RWPE1 (cell line): ENCODE results near the gene WNT9A.

Experiments used
- CTCF ChIA-PET: fragments of 350-600 bp; sonication (Branson Sonifier 250); formaldehyde crosslinking; extraction: SDS; loops from one replicate; lab custom pipeline; 2021; lab: Yijun Ruan, JAX
- POLR2A ChIA-PET: fragments of 400-600 bp; formaldehyde crosslinking; extraction: SDS; loops from one replicate; lab custom pipeline; 2020; ENCODE audit warnings: antibody characterized with exemption; ENCODE audit not compliant: low non-redundant PET; lab: Yijun Ruan, JAX
- DNase-seq: peaks from one replicate; pipeline ENCODE4 v3.0.0; 2012; ENCODE audit warnings: low spot score
- H3K27ac ChIP-seq: fragments of 450-650 bp; 2 replicates; pipeline ENCODE4 v1.5.1; 2017
- CTCF ChIP-seq: fragments of 450-650 bp; conservative IDR thresholded peaks from 2 replicates; pipeline ENCODE4 v1.5.1; 2017; ENCODE audit warnings: low read depth, mild to moderate bottlenecking

WNT9A gene

GRCh38 chr1:227938276-227938675 lies 9.5 kb downstream of the WNT9A start:
- POLR2A ChIA-PET: no interaction called here
- no peak overlapping the region for H3K27ac ChIP-seq
- TF ChIP-seq CTCF: no peak
- no peak for DNase-seq
- CTCF ChIA-PET: no interaction called here

GRCh38 chr1:227937838-227938145 lies 9.9 kb downstream of the WNT9A start:
- DNase-seq: no peak
- no peak for TF ChIP-seq CTCF
- ChIA-PET CTCF (no interaction called here), POLR2A (no interaction called here)
- no peak overlapping the region for H3K27ac ChIP-seq

DNA sequence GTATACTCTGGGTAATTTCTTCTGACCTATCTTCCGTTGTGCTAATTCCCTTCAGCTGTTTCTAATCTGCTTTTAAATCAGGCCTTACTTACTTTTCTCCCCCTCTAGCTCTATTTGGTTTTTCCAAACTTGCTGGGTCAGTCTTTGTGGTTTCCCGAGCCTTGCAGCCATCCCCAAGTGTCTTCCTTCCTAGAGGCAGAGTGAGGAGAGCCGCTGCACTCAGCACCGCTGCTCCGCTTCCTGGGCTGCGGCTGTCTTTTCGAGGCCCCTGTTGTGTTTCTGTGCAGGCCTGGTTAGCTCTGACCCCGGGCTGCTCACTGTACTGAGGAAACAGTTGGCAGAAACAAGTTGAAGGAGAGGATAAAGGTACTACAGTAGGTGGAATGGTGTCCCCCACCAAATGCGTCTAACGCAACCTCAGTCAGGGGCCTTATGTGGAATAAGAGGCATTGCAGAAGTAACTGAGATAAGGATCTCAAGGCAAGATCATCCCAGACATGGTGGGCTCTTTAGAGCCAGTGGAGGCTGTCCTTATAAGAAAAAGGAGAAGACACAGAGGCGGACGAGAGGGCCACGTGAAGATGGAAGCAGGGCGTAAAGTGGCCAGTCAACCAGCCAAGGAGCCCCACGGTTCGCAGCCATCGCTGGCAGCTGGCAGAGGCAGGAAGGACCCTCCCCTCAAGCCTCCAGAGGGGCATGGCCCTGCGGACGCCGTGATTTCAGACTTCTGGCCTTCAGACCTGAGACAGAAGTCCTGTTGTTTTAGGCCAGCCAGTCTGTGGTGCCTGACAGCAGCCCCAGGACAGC lies 10.5 kb downstream of the WNT9A start:
- no peak overlapping the region for H3K27ac ChIP-seq
- no peak for DNase-seq
- no peak for TF ChIP-seq CTCF
- ChIA-PET CTCF (no interaction called here), POLR2A (no interaction called here)

- ChIA-PET CTCF (no interaction called here), POLR2A (no interaction called here)
- H3K27ac ChIP-seq: peak overlapping the region; percentile 21
- no peak for DNase-seq
- no peak for TF ChIP-seq CTCF
Observed at GRCh38 chr1:227935826-227936225, 11.9 kb downstream of the WNT9A start.

DNA sequence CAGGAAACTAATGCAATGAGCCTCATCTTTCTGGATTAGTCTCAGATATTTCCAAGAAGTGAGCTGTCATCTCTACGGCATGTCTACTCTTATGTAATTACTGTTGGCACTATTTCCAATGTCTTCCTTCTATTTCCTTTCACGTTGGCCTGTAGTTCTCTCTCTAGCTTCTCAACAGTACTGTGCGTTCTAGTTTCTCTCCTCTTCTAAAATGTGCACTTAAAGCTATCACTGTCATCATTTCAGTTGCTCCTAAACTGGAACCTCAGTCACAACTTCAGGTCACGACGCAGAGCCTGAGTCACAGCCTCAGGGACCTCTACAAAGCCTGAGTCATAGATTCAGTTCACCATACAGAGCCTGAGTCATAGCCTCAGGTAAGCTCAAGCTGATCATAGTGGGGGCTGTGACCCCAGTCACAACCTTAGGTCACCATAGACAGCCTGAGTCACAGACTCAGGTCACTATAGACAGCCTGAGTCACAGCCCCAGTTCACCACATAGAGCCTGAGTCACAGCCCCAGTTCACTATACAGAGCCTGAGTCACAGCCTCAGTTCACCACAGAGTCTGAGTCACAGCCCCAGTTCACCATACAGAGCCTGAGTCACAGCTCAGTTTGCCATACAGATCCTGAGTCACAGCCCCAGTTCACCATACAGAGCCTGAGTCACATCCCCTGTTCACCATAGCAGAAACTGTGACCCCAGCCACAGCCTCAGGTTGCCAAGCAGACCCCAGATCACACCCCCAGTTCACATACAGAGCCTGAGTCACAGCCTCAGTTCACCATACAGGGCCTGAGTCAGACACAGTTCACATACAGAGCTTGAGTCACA lies 13.0 kb downstream of the WNT9A start:
- no peak for TF ChIP-seq CTCF
- ChIA-PET CTCF (no interaction called here), POLR2A (no interaction called here)
- peak overlapping the region; percentile 85 for H3K27ac ChIP-seq
- DNase-seq: peak; percentile 86

DNA sequence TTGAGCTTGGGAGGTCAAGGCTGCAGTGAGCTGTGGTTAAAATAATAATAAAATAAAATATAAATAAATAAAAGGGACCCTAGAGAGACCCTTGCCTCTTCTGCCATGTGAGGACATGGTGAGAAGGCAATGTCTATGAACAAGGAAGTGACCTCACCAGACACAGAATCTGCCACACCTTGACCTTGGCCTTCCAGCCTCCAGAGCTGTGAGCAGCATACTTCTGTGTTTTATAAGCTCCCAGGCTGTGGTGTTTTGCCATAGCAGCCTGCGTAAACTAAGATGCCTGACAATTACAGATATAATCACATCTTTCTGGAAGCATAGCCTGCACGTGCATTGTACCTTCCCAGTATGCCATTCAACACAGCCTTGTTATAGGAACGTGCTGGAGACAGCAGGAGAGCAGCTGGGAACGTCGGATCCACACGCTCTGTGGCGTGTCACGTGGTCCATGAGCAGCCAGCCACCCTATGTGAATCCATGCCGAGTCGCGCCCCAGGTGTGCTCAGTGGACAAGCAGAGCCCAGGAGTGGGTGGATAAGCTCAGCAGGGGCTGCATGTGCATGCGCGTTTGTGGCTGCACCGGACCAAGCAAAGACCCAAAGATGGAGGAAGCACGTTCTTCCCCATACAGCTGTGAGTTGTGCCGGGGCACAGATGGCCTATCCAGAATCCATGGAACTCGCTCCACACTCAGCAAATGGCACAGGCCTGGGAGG lies 17.8 kb downstream of the WNT9A start:
- DNase-seq: no peak
- no peak overlapping the region for H3K27ac ChIP-seq
- TF ChIP-seq CTCF: no peak
- CTCF ChIA-PET: no interaction called here
- POLR2A ChIA-PET: no interaction called here
